ENCODE results near the gene RAC3. TPM values are rescaled to one million over a fixed set of nuclear protein-coding genes. Genes with fewer than 3 reads are reported as not detected.

RAC3 gene
- total and polyA plus RNA-seq, 9 of the 15 experiments (the other 6 are each of a cell fraction or from before 2014, with no cell fraction given), result 0.23 to 292 (median 118) TPM

DNA sequence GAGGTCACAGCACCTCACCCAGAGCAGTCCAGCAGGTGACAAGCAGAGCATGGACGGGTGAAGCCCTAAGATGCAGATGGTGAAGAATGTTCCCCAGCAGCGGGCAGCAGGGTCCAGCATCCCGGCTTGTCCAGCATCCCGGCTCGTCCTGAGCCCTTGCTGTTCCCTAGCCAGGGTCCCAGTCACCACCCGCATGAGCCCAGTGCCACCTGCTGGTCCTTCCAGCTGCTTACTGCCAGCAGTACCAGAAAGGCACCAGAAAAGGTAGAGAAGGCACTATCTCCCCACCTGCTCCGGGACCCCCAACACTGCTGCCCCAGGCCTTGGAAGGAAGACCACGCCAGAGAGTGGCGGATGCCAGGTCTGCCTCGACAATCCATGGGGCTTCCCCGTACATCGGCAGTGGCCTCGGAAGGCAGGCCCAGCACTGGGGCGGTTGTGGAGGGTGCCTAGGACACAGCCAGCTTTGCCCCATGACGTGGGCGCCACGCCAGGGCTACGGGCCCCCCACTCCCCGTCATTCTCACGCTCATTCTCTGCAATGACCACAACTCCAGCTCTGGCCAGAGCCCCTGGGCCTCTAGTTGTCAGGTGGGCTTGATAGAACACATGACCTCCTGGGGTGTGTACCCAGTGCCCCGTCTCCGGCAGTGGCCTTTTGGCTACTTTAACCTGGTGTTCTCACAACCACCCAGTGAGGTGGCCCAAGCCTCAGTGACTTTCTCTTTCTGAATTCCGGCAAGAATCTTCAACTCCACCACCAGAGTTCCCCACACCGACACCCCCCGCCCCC is 10.2 kb upstream of the RAC3 start:
- BruUV-seq (replicated peaks), result no TSS peak
- peak in 1 of 4 experiments; percentile 57 for DNase-seq (ENCODE audit: extremely low read depth in 1 of 4, low spot score in 3 of 4)
- intact Hi-C loops (cut with micrococcal nuclease), result loop anchor here (1.0 to 5.0 kb wide), 2 partner anchors 44 to 62 kb away; partner anchors contain the start of gene ASPSCR1
- no peak for TF ChIP-seq ZNF431 (CRISPR knock-in tag; IDR thresholded peaks at IDR 0.05)
- TF ChIP-seq, protein P1, sequence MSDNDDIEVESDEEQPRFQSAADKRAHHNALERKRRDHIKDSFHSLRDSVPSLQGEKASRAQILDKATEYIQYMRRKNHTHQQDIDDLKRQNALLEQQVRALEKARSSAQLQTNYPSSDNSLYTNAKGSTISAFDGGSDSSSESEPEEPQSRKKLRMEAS (CRISPR knock-in tag; IDR thresholded peaks at IDR 0.05), result no peak
- no peak for TF ChIP-seq CHCHD3 (CRISPR knock-in tag; IDR thresholded peaks at IDR 0.05)
- no peak for TF ChIP-seq ATF7 (IDR thresholded peaks at IDR 0.05)
- no peak for TF ChIP-seq ZC3H4 (CRISPR knock-in tag; IDR thresholded peaks at IDR 0.05; ENCODE audit: borderline replicate concordance)
- peak; percentile 23; the same call in 1 of the 2 replicates for TF ChIP-seq CREM (IDR thresholded peaks at IDR 0.05; ENCODE audit: low read depth)
- TF ChIP-seq ELF4 (CRISPR knock-in tag; IDR thresholded peaks at IDR 0.05), result no peak
- peak; percentile 65; the same call in 1 of the 2 replicates for TF ChIP-seq STAG1 (CRISPR knock-in tag; IDR thresholded peaks at IDR 0.05; ENCODE audit: borderline replicate concordance)
- no peak for TF ChIP-seq ZNF354B (CRISPR knock-in tag; IDR thresholded peaks at IDR 0.05)
- TF ChIP-seq SMAD2 (IDR thresholded peaks at IDR 0.05; ENCODE audit: low read depth, low read length), result no peak
- TF ChIP-seq DPF2 (IDR thresholded peaks at IDR 0.05), result 0 out of 2 replicates have a peak, but pooled peaks have one; percentile 24
- TF ChIP-seq, protein P2, sequence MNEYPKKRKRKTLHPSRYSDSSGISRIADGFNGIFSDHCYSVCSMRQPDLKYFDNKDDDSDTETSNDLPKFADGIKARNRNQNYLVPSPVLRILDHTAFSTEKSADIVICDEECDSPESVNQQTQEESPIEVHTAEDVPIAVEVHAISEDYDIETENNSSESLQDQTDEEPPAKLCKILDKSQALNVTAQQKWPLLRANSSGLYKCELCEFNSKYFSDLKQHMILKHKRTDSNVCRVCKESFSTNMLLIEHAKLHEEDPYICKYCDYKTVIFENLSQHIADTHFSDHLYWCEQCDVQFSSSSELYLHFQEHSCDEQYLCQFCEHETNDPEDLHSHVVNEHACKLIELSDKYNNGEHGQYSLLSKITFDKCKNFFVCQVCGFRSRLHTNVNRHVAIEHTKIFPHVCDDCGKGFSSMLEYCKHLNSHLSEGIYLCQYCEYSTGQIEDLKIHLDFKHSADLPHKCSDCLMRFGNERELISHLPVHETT (CRISPR knock-in tag; conservative IDR thresholded peaks at IDR 0.05 in 1 of 2, IDR thresholded peaks at IDR 0.05 in 1 of 2), result 0 out of 4 replicates have a peak, but pooled peaks of 1 of the 2 experiments have one; percentile 17
- no peak for TF ChIP-seq ZNF133 (CRISPR knock-in tag; IDR thresholded peaks at IDR 0.05)
- no peak for TF ChIP-seq ZNF212 (CRISPR knock-in tag; IDR thresholded peaks at IDR 0.05)
- no peak for TF ChIP-seq MCM7 (IDR thresholded peaks at IDR 0.05)
- 0 out of 4 replicates have a peak, but pooled peaks of 1 of the 2 experiments have one; percentile 16 for TF ChIP-seq MAZ (CRISPR knock-in tag; conservative IDR thresholded peaks at IDR 0.05 in 1 of 2, IDR thresholded peaks at IDR 0.05 in 1 of 2)
- 0 out of 2 replicates have a peak, but pooled peaks have one; percentile 13 for TF ChIP-seq SIN3B (IDR thresholded peaks at IDR 0.05; ENCODE audit: low read depth)
- TF ChIP-seq, protein P3, sequence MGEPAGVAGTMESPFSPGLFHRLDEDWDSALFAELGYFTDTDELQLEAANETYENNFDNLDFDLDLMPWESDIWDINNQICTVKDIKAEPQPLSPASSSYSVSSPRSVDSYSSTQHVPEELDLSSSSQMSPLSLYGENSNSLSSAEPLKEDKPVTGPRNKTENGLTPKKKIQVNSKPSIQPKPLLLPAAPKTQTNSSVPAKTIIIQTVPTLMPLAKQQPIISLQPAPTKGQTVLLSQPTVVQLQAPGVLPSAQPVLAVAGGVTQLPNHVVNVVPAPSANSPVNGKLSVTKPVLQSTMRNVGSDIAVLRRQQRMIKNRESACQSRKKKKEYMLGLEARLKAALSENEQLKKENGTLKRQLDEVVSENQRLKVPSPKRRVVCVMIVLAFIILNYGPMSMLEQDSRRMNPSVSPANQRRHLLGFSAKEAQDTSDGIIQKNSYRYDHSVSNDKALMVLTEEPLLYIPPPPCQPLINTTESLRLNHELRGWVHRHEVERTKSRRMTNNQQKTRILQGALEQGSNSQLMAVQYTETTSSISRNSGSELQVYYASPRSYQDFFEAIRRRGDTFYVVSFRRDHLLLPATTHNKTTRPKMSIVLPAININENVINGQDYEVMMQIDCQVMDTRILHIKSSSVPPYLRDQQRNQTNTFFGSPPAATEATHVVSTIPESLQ (CRISPR knock-in tag; IDR thresholded peaks at IDR 0.05), result no peak
- 0 out of 2 replicates have a peak, but pooled peaks have one; percentile 16 for TF ChIP-seq ZFX (CRISPR knock-in tag; IDR thresholded peaks at IDR 0.05)

More for the DNA sequence above, 10.2 kb upstream of the RAC3 start:
- Histone ChIP-seq H3K4me3 (peak overlapping the region; percentile 91), H2AFZ (ENCODE audit: low read depth, low read length) (no peak overlapping the region), H3K27ac (ENCODE audit: extremely low read depth, low read depth, low read length) (peak overlapping the region; percentile 77), H4K20me1 (replicated peaks; ENCODE audit: control insufficient read depth, insufficient read depth, low read length) (peaks cover 17% of the 10 kb centered on the region), H3K79me2 (ENCODE audit: control insufficient read depth, insufficient read depth, low read length) (peaks cover 36% of the 10 kb centered on the region), H3K27me3 (ENCODE audit: control insufficient read depth in 2 of 2, insufficient read depth in 2 of 2, low read length in 2 of 2) (no peaks in the 10 kb centered on the region), H3K9me3 (replicated peaks; ENCODE audit: control insufficient read depth, insufficient read depth, low read depth, low read length) (no peaks in the 10 kb centered on the region), H3K4me1 (replicated peaks in 1 of 2; ENCODE audit: control insufficient read depth in 2 of 2, insufficient read depth in 2 of 2, low read length in 2 of 2) (peaks cover 14 to 94% of the 10 kb centered on the region in 2 experiments), H3K9me1 (ENCODE audit: control insufficient read depth, insufficient read depth, low read length) (no peaks in the 10 kb centered on the region), H3K36me3 (ENCODE audit: control insufficient read depth, insufficient read depth, low read length) (peaks cover 30% of the 10 kb centered on the region; the same call in 1 of the 3 replicates), H3K9ac (ENCODE audit: insufficient read depth in 1 of 2, low read depth in 2 of 2, low read length in 2 of 2) (peak overlapping the region; percentile 75 to 95), H3K4me2 (ENCODE audit: insufficient read depth, low read length) (peak overlapping the region; percentile 84)
- FAIRE-seq (no peak), ATAC-seq (no peak)
- in situ Hi-C loops (cut with MboI), result no loop called here
- POLR2A ChIA-PET, result interaction anchor here (0.6 to 5.0 kb wide), 6 partner anchors 8 to 584 kb away, joined by 3 to 51 read pairs (median 4); partner anchors contain the start of gene DCXR
- 28% methylated on average over 25 of the region's 25 CpGs for WGBS (ENCODE audit: insufficient coverage, low coverage, missing lambda C conversion rate)
- CTCF ChIA-PET (ENCODE audit: low intra/inter-chr PET ratio), result interaction anchor here (1.2 to 6.6 kb wide), 3 partner anchors 61 to 309 kb away, joined by 3 to 103 read pairs (median 3); partner anchors contain the start of genes NOTUM and SLC25A10

Measured in K562 (cell line).